OCI-LY1 (cell line): ENCODE data around the gene GPR176.
"Not testable (repeated sequence)": the region's sequence is repeated elsewhere in the genome, so short reads cannot be mapped to it uniquely, and the experiment has no call there.

Experiments
- H2AFZ ChIP-seq: fragments of 200-600 bp; sonication (generic), shearing (Covaris generic); 2 replicates; pipeline ENCODE4 v1.6.0; 2014; ENCODE audit warnings: antibody characterized with exemption, mild to moderate bottlenecking, low read length
- H3F3A ChIP-seq: fragments of 200-600 bp; sonication (generic), shearing (Covaris generic); 2 replicates; pipeline ENCODE4 v1.6.0; 2014; ENCODE audit warnings: mild to moderate bottlenecking, antibody characterized with exemption, low read length, moderate library complexity; ENCODE audit not compliant: insufficient read depth
- H3K27ac ChIP-seq: fragments of 200-600 bp; sonication (generic); 2 replicates; pipeline ENCODE4 v1.5.1; 2014; ENCODE audit warnings: low read length, mixed run types, mild to moderate bottlenecking, low read depth; ENCODE audit not compliant: poor library complexity, severe bottlenecking
- H3K27me3 ChIP-seq: fragments of 200-600 bp; sonication (generic); 2 replicates; pipeline ENCODE4 v1.6.0; 2014; ENCODE audit warnings: antibody characterized with exemption, mild to moderate bottlenecking, low read length, moderate library complexity; ENCODE audit not compliant: insufficient read depth
- H3K36me3 ChIP-seq: fragments of 200-600 bp; sonication (generic); 2 replicates; pipeline ENCODE4 v1.6.1; 2014; ENCODE audit warnings: mild to moderate bottlenecking, antibody characterized with exemption, low read length, moderate library complexity, mixed read lengths; ENCODE audit not compliant: insufficient read depth
- H3K4me1 ChIP-seq: fragments of 200-600 bp; sonication (generic); 2 replicates; pipeline ENCODE4 v1.5.1; 2014; ENCODE audit warnings: mild to moderate bottlenecking, low read length, moderate library complexity; ENCODE audit not compliant: insufficient read depth, severe bottlenecking
- H3K4me2 ChIP-seq: fragments of 200-600 bp; sonication (generic), shearing (Covaris generic); 2 replicates; pipeline ENCODE4 v1.6.1; 2014; ENCODE audit warnings: low read length
- H3K4me3 ChIP-seq: fragments of 200-600 bp; sonication (generic); 2 replicates; pipeline ENCODE4 v1.5.1; 2014; ENCODE audit warnings: low read length, low read depth, mild to moderate bottlenecking, mixed read lengths; ENCODE audit not compliant: poor library complexity, severe bottlenecking
- H3K79me2 ChIP-seq: fragments of 200-600 bp; shearing (Covaris generic); 2 replicates; pipeline ENCODE4 v1.6.1; 2016; ENCODE audit warnings: mixed run types, low read length, mixed read lengths; ENCODE audit not compliant: insufficient read depth
- H3K9ac ChIP-seq: fragments of 200-600 bp; sonication (generic), shearing (Covaris generic); 2 replicates; pipeline ENCODE4 v1.6.1; 2014; ENCODE audit warnings: mild to moderate bottlenecking, low read length, mixed read lengths
- H3K9me2 ChIP-seq: fragments of 200-600 bp; sonication (generic), shearing (Covaris generic); 2 replicates; pipeline ENCODE4 v1.6.1; 2014; ENCODE audit warnings: low read depth, mild to moderate bottlenecking, low read length, mixed read lengths
- H3K9me3 ChIP-seq: fragments of 200-600 bp; shearing (Covaris generic); 2 replicates; pipeline ENCODE4 v1.6.1; 2014; ENCODE audit warnings: low read length, mixed read lengths
- H4K20me1 ChIP-seq: fragments of 200-600 bp; sonication (generic), shearing (Covaris generic); 2 replicates; pipeline ENCODE4 v1.6.0; 2016; ENCODE audit warnings: mild to moderate bottlenecking, low read length; ENCODE audit not compliant: insufficient read depth
- EZH2 ChIP-seq: fragments of 200-600 bp; sonication (generic), shearing (Covaris generic); IDR thresholded peaks from 2 replicates; pipeline ENCODE4 v1.8.0; 2017; ENCODE audit warnings: borderline replicate concordance, mixed run types, mild to moderate bottlenecking, antibody characterized with exemption, low read length, moderate library complexity, mixed read lengths
- TF ChIP-seq, protein P1 (sequence below): fragments of 200-600 bp; sonication (generic), shearing (Covaris generic); IDR thresholded peaks from 2 replicates; pipeline ENCODE4 v1.5.1; 2017; ENCODE audit warnings: mild to moderate bottlenecking, antibody characterized with exemption, low read length, moderate library complexity, mixed read lengths

Gene GPR176

DNA sequence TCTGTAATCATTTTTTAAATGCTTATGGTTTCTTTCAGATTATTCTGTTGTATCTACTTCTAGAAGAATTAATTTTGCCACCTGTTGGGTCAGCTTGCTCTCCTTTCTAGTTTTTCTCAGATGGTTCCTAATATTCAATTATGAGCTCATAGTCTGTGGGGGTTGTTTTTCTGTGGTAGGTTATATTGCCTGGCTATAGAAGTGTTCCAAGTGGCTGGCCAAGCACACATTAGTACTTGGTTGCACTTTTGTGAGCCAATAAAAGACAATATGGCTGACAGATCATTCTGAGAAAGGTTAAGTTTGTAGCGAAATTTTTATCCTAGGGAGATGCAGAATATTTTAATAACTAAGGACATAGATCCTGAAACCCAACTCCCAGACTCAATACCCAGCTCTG lies 105.6 kb downstream of the GPR176 start:
- Histone ChIP-seq H3K9ac (no peak overlapping the region), H3F3A (no peaks in the 10 kb centered on the region), H4K20me1 (no peaks in the 10 kb centered on the region), H3K4me1 (no peaks in the 10 kb centered on the region), H3K9me2 (no peaks in the 10 kb centered on the region), H3K4me2 (no peak overlapping the region), H3K27me3 (no peaks in the 10 kb centered on the region), H3K4me3 (no peak overlapping the region), H2AFZ (no peak overlapping the region), H3K79me2 (no peaks in the 10 kb centered on the region), H3K36me3 (no peaks in the 10 kb centered on the region), H3K27ac (no peak overlapping the region), H3K9me3 (no peaks in the 10 kb centered on the region)
- TF ChIP-seq, protein P1, sequence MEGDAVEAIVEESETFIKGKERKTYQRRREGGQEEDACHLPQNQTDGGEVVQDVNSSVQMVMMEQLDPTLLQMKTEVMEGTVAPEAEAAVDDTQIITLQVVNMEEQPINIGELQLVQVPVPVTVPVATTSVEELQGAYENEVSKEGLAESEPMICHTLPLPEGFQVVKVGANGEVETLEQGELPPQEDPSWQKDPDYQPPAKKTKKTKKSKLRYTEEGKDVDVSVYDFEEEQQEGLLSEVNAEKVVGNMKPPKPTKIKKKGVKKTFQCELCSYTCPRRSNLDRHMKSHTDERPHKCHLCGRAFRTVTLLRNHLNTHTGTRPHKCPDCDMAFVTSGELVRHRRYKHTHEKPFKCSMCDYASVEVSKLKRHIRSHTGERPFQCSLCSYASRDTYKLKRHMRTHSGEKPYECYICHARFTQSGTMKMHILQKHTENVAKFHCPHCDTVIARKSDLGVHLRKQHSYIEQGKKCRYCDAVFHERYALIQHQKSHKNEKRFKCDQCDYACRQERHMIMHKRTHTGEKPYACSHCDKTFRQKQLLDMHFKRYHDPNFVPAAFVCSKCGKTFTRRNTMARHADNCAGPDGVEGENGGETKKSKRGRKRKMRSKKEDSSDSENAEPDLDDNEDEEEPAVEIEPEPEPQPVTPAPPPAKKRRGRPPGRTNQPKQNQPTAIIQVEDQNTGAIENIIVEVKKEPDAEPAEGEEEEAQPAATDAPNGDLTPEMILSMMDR = no peak
- no peak for TF ChIP-seq EZH2

DNA sequence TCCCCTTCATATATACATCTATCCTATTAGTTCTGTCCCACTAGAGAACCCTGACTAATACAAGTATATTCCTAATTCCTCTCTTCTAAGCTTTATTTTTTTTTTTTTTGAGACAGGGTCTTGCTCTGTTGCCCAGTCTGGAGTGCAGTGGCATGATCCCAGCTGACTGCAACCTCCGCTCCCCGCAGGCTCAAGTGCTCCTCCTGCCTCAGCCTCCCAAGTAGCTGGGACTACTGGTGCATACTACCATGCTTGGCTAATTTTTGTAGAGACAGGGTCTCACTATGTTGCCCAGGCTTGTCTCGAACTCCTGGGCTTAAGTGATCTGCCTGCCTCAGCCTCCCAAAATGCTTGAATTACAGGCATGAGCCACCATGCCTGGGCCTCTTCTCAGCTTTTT lies 107.4 kb downstream of the GPR176 start:
- H3K27me3 ChIP-seq, H3F3A ChIP-seq, H3K4me2 ChIP-seq, H3K79me2 ChIP-seq, H2AFZ ChIP-seq, H3K9me2 ChIP-seq, H3K9ac ChIP-seq, H3K4me3 ChIP-seq, H3K4me1 ChIP-seq, H3K36me3 ChIP-seq, H4K20me1 ChIP-seq, H3K27ac ChIP-seq, H3K9me3 ChIP-seq: not testable (repeated sequence)

DNA sequence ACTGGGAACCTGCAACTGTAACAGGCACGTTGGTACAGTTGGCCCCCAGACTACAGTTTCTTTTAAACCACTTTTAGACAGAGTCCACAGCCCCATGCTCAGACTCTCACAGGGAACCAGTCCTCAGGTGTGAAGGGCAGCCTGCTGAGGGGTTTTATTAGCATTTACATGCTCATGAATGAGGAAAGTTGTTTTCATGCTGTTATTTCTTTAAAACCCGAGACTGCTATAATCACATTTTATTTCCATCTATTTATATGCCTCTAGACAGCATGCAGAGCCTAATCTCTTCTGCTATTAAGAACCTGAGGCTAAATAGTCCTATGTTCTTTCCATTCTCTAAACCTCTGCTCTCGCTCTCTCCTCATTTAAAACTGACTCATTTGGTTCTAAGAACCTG lies 111.2 kb downstream of the GPR176 start:
- Histone ChIP-seq H3K36me3 (no peaks in the 10 kb centered on the region), H3K27me3 (no peaks in the 10 kb centered on the region), H3K79me2 (no peaks in the 10 kb centered on the region), H3K9me3 (no peaks in the 10 kb centered on the region), H4K20me1 (no peaks in the 10 kb centered on the region), H3K4me2 (no peak overlapping the region), H3F3A (no peaks in the 10 kb centered on the region), H3K27ac (no peak overlapping the region), H3K9ac (no peak overlapping the region), H3K4me3 (no peak overlapping the region), H3K9me2 (no peaks in the 10 kb centered on the region), H3K4me1 (no peaks in the 10 kb centered on the region), H2AFZ (no peak overlapping the region)
- TF ChIP-seq, protein P1 = no peak
- TF ChIP-seq EZH2 = no peak

GRCh38 chr15:39807791-39808190 lies 112.3 kb downstream of the GPR176 start:
- Histone ChIP-seq H2AFZ (no peak overlapping the region), H3K36me3 (no peaks in the 10 kb centered on the region), H3K4me2 (no peak overlapping the region), H3K9ac (no peak overlapping the region), H4K20me1 (no peaks in the 10 kb centered on the region), H3K4me1 (no peaks in the 10 kb centered on the region), H3K9me3 (no peaks in the 10 kb centered on the region), H3F3A (no peaks in the 10 kb centered on the region), H3K4me3 (no peak overlapping the region), H3K79me2 (no peaks in the 10 kb centered on the region), H3K27ac (no peak overlapping the region), H3K9me2 (no peaks in the 10 kb centered on the region), H3K27me3 (no peaks in the 10 kb centered on the region)
- TF ChIP-seq, protein P1 = no peak
- TF ChIP-seq EZH2 = no peak
